Measurements from ENCODE around the gene P2RY13. TPM values are rescaled to one million over a fixed set of nuclear protein-coding genes. Genes with fewer than 3 reads are reported as not detected.

Gene P2RY13
- total RNA-seq, 1 donor from 2014 or later, result not detected

- Mint-ChIP-seq H3K4me1 (ENCODE audit: unreplicated experiment) (peaks cover 8% of the 10 kb centered on the region), H3K9me3 (no peaks in the 10 kb centered on the region), H3K27ac (no peak overlapping the region), H3K27me3 (no peaks in the 10 kb centered on the region), H3K4me3 (no peak overlapping the region), H3K36me3 (peaks cover 3% of the 10 kb centered on the region)
- TF ChIP-seq CTCF (conservative IDR thresholded peaks at IDR 0.05), result no peak
- DNase-seq (ENCODE audit: extremely low spot score, unreplicated experiment), result no peak
Observed at GRCh38 chr3:151366993-151367392, 37.6 kb upstream of the P2RY13 start.

- no peaks in the 10 kb centered on the region for H3K36me3 Mint-ChIP-seq
- DNase-seq (ENCODE audit: extremely low spot score, unreplicated experiment), result no peak
- H3K4me1 Mint-ChIP-seq (ENCODE audit: unreplicated experiment), result peaks cover 8% of the 10 kb centered on the region
- H3K9me3 Mint-ChIP-seq, result no peaks in the 10 kb centered on the region
- no peak overlapping the region for H3K4me3 Mint-ChIP-seq
- no peak for TF ChIP-seq CTCF (conservative IDR thresholded peaks at IDR 0.05)
- no peaks in the 10 kb centered on the region for H3K27me3 Mint-ChIP-seq
- H3K27ac Mint-ChIP-seq, result no peak overlapping the region
Observed at GRCh38 chr3:151362751-151363174, 33.4 kb upstream of the P2RY13 start.

- TF ChIP-seq CTCF (conservative IDR thresholded peaks at IDR 0.05), result no peak
- H3K27ac Mint-ChIP-seq, result no peak overlapping the region
- no peaks in the 10 kb centered on the region for H3K4me1 Mint-ChIP-seq (ENCODE audit: unreplicated experiment)
- no peak overlapping the region for H3K4me3 Mint-ChIP-seq
- no peaks in the 10 kb centered on the region for H3K36me3 Mint-ChIP-seq
- no peaks in the 10 kb centered on the region for H3K27me3 Mint-ChIP-seq
- DNase-seq (ENCODE audit: extremely low spot score, unreplicated experiment), result no peak
- no peaks in the 10 kb centered on the region for H3K9me3 Mint-ChIP-seq
Observed at GRCh38 chr3:151357463-151357850, 28.1 kb upstream of the P2RY13 start.

GRCh38 chr3:151356794-151357462 lies 27.6 kb upstream of the P2RY13 start:
- H3K36me3 Mint-ChIP-seq, result no peaks in the 10 kb centered on the region
- no peak overlapping the region for H3K27ac Mint-ChIP-seq

GRCh38 chr3:151351648-151352047 lies 22.3 kb upstream of the P2RY13 start:
- Mint-ChIP-seq H3K27ac (no peak overlapping the region), H3K27me3 (no peaks in the 10 kb centered on the region), H3K4me3 (no peak overlapping the region), H3K9me3 (no peaks in the 10 kb centered on the region), H3K4me1 (ENCODE audit: unreplicated experiment) (no peaks in the 10 kb centered on the region), H3K36me3 (no peaks in the 10 kb centered on the region)
- no peak for DNase-seq (ENCODE audit: extremely low spot score, unreplicated experiment)
- TF ChIP-seq CTCF (conservative IDR thresholded peaks at IDR 0.05), result no peak

More at GRCh38 chr3:151356794-151357462, 27.6 kb upstream of the P2RY13 start:
- Mint-ChIP-seq H3K4me3 (no peak overlapping the region), H3K4me1 (ENCODE audit: unreplicated experiment) (no peaks in the 10 kb centered on the region), H3K27me3 (no peaks in the 10 kb centered on the region), H3K9me3 (no peaks in the 10 kb centered on the region)
- DNase-seq (ENCODE audit: extremely low spot score, unreplicated experiment), result no peak
- TF ChIP-seq CTCF (conservative IDR thresholded peaks at IDR 0.05), result no peak

Data from type B pancreatic cell (in vitro differentiated cells).